DND-41 (cell line): Measurements from ENCODE around the gene CILP.

Source experiments
- CTCF ChIP-seq: IDR thresholded peaks from 2 replicates; pipeline ENCODE4 v1.5.1; 2012; ENCODE audit warnings: borderline replicate concordance, low read length, moderate library complexity, mild to moderate bottlenecking; ENCODE audit not compliant: poor library complexity, severe bottlenecking; ENCODE audit errors: extremely low read depth
- EZH2 ChIP-seq: IDR thresholded peaks from 3 replicates; pipeline ENCODE4 v1.6.1; 2012; ENCODE audit warnings: borderline replicate concordance, low read depth, mild to moderate bottlenecking, moderate library complexity, low read length, inconsistent platforms; ENCODE audit not compliant: severe bottlenecking

DNA sequence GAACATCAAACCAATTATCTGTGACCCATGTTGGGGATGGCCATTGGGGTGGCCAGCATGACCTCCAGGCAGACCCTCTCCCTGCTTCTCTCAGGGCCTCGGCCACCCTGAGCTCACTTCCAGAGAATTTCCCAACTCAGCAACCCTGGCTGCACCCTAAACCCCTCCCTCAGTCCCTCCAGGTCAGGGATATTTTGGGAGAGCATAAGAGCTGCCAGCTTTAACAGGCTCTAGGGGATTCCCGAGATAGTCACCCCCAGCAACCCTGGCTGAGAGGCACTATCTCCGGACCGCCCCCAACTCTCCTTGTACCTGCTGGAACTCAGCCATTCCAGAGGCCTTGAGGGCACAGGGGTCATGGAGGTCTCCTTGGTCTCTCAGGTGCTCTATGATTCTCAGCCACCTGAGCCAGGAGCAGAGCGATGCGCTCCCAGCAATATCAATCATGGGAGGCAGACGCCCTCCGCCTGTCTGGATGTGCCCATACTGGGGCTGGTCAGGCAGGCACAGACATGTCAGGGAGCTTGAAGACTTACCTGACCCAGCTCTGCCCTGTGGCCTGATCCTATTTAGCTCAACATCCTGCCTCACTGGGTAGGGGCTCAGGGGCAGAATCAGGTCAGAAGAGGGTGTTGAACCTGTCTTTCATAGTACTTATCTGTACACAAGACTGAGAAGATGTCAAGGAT is 34.9 kb upstream of the CILP start:
- TF ChIP-seq EZH2 = no peak
- TF ChIP-seq CTCF = no peak
